ENCODE measurements around the gene SLC44A1. TPM values are rescaled to one million over a fixed set of nuclear protein-coding genes. Genes with fewer than 3 reads are reported as not detected.
A peak's percentile ranks its signal among the peaks of the same experiment; 100 is the strongest.

Gene SLC44A1
- total RNA-seq, 1 donor from 2014 or later, result 2.5 TPM

DNA sequence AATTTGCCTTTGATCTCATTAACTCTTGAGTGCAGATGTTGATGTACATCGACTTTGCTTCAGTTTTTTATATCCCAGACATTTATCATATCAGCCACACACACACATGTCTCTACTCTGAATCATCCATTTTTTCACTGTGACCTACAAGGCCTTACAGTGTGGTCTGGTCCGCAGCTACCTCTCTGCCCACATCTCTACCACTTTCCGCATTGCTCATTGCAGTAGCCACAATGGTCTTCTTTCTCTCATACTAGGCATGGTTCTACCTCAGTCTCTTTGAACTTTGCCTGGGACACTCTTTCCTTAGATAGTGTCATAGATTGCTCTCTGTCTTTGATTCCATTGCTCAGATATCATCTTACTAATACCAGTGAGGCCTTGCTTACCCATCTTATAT, 115.4 kb downstream of the SLC44A1 start:
- Mint-ChIP-seq H3K27me3 (peaks cover 7% of the 10 kb centered on the region), H3K27ac (peak overlapping the region; percentile 25), H3K9me3 (no peaks in the 10 kb centered on the region), H3K4me3 (no peak overlapping the region), H3K4me1 (peaks cover 19% of the 10 kb centered on the region), H3K36me3 (ENCODE audit: low read depth) (peaks cover 3% of the 10 kb centered on the region)
- intact Hi-C loops (cut with micrococcal nuclease), result loop anchor here (1.0 to 5.0 kb wide), 5 partner anchors 17 to 369 kb away; no protein-coding TSS in a partner anchor
- DNase-seq, result peak; percentile 70

DNA sequence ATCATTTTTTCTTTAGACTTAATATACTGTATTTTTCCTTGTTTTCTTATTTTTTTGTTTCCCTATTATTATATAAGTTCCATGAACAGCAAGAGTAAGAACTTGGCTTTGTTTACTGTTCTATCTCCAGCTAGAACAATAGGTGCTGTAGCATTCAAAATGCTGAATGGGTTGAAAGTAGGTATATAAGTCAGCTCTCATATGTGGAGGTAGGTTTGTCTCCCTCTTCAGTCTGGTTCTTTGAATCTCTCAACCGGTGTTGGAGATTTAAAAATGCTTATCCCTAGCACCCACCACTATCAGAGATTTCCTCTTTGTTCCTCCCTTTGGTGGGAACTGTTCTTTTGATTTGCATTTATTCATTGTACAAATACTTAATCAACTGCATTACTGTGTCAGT, 115.9 kb downstream of the SLC44A1 start:
- no peak for DNase-seq
- no peak overlapping the region for H3K4me3 Mint-ChIP-seq
- peaks cover 7% of the 10 kb centered on the region for H3K27me3 Mint-ChIP-seq
- peaks cover 3% of the 10 kb centered on the region for H3K36me3 Mint-ChIP-seq (ENCODE audit: low read depth)
- no peak overlapping the region for H3K27ac Mint-ChIP-seq
- peaks cover 19% of the 10 kb centered on the region for H3K4me1 Mint-ChIP-seq
- intact Hi-C loops (cut with micrococcal nuclease), result loop anchor here (1.0 to 5.0 kb wide), 5 partner anchors 18 to 369 kb away; no protein-coding TSS in a partner anchor
- H3K9me3 Mint-ChIP-seq, result no peaks in the 10 kb centered on the region

DNA sequence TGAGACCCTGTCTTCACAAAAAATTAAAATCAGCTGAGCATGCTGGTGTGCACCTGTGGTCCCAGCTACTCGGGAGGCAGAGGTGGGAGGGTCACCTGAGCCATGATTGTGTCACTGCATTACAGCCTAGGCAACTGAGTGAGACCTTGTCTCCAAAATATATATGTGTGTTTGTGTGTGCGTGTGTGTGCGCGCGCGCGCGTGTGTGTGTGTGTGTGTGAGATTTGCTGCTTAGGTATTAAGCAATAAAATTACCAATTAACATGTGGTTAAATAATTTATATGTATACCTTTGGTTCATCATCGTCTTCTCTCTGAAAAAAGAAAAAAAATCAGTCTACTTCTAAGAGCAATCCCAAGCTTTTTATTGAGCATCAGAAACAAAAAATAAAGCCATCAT, 117.4 kb downstream of the SLC44A1 start:
- Mint-ChIP-seq H3K27me3 (peaks cover 10% of the 10 kb centered on the region), H3K27ac (no peak overlapping the region), H3K9me3 (no peaks in the 10 kb centered on the region), H3K4me3 (no peak overlapping the region), H3K36me3 (ENCODE audit: low read depth) (peaks cover 3% of the 10 kb centered on the region), H3K4me1 (peaks cover 16% of the 10 kb centered on the region)
- DNase-seq, result no peak
- intact Hi-C loops (cut with micrococcal nuclease), result loop anchor here (2.0 to 5.0 kb wide), 3 partner anchors 19 to 65 kb away; no protein-coding TSS in a partner anchor

DNA sequence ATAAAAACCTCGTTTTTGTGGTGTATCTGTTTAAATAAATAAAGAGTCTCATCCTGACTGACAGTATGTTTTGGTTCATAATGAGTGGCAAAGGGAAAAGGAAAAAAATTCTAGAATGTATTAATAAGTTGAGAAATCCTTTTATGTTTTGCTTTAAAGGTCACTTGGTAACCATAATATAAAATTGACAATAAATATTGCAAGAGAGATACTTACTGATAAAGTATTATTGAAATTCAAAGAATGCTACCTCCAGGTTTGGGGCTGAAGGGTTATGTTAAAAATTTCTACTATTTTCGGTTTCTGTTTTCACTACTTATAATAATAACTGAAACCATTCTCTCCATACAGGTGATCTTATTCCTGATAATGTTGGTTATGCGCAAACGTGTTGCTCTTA, 118.0 kb downstream of the SLC44A1 start:
- Mint-ChIP-seq H3K9me3 (no peaks in the 10 kb centered on the region), H3K36me3 (ENCODE audit: low read depth) (peaks cover 3% of the 10 kb centered on the region), H3K4me1 (peaks cover 16% of the 10 kb centered on the region), H3K27me3 (peaks cover 10% of the 10 kb centered on the region), H3K27ac (no peak overlapping the region), H3K4me3 (no peak overlapping the region)
- DNase-seq, result no peak
- intact Hi-C loops (cut with micrococcal nuclease), result loop anchor here (5.0 kb wide), 1 partner anchor 65 kb away; no protein-coding TSS in a partner anchor

DNA sequence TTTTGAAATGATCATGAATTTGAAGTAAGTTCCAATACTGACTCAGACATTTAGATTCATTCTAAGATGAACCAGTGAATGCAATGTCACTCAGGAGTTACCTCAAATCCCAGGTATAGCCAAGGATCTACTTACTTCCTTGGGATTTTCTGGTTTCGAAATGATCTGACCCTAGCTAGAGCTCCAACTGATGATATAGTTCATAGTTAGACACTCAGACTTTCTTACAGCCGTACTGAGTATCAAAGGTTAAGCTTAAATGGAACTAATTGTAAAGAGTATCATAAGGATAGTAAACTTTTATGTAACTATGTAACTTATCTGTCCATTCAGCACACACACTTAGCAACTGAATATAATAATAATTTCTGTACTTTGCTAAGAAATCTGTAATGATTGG, 119.4 kb downstream of the SLC44A1 start:
- no peak for DNase-seq
- Mint-ChIP-seq H3K36me3 (ENCODE audit: low read depth) (peaks cover 3% of the 10 kb centered on the region), H3K27ac (no peak overlapping the region), H3K4me1 (peaks cover 14% of the 10 kb centered on the region), H3K9me3 (no peaks in the 10 kb centered on the region), H3K27me3 (peaks cover 5% of the 10 kb centered on the region), H3K4me3 (no peak overlapping the region)
- intact Hi-C loops (cut with micrococcal nuclease), result loop anchor here (5.0 kb wide), 1 partner anchor 67 kb away; no protein-coding TSS in a partner anchor

DNA sequence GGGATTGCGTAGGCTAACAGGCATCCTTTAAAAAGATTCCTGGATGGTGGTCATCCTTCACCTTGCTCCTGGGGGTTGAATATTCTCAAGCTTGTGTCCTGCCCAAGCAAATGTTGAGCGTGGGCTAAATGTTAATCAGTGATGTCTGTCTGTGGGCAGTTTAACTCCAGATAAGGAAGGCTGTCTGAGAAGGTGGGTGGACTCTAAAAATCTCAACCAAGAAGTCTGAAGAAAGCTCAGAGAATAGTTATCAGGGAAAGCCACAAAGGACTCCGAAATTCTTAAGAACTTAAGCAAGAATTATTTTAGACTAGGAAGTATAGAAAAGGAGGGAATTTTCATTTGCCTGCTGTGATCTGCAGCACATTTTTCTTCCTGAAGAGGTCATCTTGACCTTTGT, 125.5 kb downstream of the SLC44A1 start:
- no peaks in the 10 kb centered on the region for H3K9me3 Mint-ChIP-seq
- H3K27ac Mint-ChIP-seq, result no peak overlapping the region
- no peak for DNase-seq
- H3K27me3 Mint-ChIP-seq, result peaks cover 3% of the 10 kb centered on the region
- no peaks in the 10 kb centered on the region for H3K36me3 Mint-ChIP-seq (ENCODE audit: low read depth)
- H3K4me1 Mint-ChIP-seq, result peaks cover 4% of the 10 kb centered on the region
- no peak overlapping the region for H3K4me3 Mint-ChIP-seq
- intact Hi-C loops (cut with micrococcal nuclease), result no loop called here

DNA sequence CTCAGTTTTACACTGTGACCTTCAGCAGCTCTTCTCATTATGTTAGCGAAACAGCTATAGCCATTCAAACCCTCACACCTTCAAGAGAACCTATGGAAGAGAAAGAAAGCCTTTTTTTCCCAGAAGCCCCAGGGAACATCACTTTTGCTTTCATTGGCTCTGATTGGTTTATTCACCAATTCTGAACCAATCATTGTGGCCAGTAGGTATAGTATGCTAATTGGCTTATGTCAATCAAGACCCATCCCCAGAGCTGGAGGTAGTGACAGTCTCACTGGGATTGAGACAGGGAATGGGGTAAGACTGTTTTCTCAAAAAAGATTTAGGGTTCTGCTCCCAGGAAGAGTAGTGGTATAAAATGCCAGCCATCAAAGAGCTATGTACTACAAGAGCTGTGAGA, 129.3 kb downstream of the SLC44A1 start:
- Mint-ChIP-seq H3K36me3 (ENCODE audit: low read depth) (no peaks in the 10 kb centered on the region), H3K4me3 (no peak overlapping the region), H3K27me3 (no peaks in the 10 kb centered on the region), H3K4me1 (peaks cover 4% of the 10 kb centered on the region), H3K9me3 (no peaks in the 10 kb centered on the region), H3K27ac (no peak overlapping the region)
- intact Hi-C loops (cut with micrococcal nuclease), result no loop called here
- no peak for DNase-seq

DNA sequence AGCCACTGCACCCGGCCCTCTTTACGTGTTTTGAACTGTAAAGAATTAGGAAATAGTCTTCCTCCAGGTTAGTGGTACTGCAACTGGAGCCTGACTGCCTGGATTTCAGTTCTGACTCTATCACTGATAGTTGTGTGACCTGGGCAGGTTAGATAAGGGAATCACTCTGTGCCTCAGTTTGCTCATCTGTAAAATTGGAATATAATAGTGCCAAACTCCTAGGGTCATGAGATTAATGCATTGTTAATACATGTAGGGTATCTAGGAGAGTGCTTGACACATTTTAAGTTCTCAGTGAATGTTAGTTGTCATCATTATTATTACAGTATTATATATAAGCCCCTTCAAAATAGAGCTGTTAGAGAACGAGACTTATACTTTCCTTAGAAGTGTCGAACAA, 130.9 kb downstream of the SLC44A1 start:
- peaks cover 4% of the 10 kb centered on the region for H3K4me1 Mint-ChIP-seq
- no peaks in the 10 kb centered on the region for H3K9me3 Mint-ChIP-seq
- no peaks in the 10 kb centered on the region for H3K36me3 Mint-ChIP-seq (ENCODE audit: low read depth)
- DNase-seq, result no peak
- no peak overlapping the region for H3K27ac Mint-ChIP-seq
- no peak overlapping the region for H3K4me3 Mint-ChIP-seq
- intact Hi-C loops (cut with micrococcal nuclease), result no loop called here
- peaks cover 3% of the 10 kb centered on the region for H3K27me3 Mint-ChIP-seq

DNA sequence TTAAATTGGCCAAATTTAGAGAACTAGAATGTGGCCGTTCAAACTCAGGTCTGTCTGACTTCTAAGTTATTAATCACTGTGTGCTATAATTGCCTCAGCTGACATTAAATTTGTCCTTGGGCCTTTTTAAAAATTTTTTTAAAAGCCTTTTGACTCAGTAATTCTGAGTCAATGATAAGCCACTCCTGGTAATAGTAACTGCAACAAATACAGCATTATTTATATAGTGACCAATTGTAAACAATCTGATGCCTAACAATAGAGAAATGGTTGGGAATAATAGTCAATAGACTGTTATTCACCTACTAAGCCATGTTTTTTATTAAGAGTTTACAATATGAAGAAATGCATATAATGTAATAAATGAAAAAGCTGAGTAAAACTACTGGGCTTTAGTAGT, 132.4 kb downstream of the SLC44A1 start:
- H3K4me1 Mint-ChIP-seq, result no peaks in the 10 kb centered on the region
- H3K4me3 Mint-ChIP-seq, result no peak overlapping the region
- no peaks in the 10 kb centered on the region for H3K36me3 Mint-ChIP-seq (ENCODE audit: low read depth)
- no peak for DNase-seq
- peaks cover 5% of the 10 kb centered on the region for H3K27me3 Mint-ChIP-seq
- intact Hi-C loops (cut with micrococcal nuclease), result no loop called here
- H3K9me3 Mint-ChIP-seq, result no peaks in the 10 kb centered on the region
- no peak overlapping the region for H3K27ac Mint-ChIP-seq

DNA sequence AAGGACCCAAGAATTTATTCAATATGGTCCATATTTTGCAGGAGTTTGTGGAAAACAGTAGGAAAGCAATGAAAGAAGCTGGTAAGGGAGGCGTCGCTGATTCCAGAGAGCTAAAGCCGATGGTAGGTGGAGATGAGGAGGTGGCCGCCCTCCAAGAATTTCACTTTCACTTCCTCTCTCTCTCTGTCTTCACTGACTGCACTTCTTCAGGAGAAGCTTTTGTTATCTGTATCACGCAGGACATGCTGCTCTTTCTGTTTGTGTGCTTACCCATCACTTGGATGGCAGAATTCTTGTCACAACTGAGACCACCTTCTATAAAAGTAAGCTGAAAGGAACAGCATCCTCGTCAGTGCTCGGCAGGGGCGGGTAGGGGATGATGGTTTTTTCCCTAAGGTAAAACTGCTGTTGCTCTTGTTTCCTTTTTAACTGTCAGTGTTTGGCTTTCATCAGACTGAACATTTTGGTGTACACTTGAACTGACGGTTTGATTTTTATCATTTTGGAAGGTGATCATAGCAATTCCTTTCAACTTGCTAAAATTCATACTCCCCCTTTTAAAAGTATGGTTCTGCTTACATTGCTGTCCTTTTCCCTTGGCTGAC, 141.0 kb downstream of the SLC44A1 start:
- H3K4me1 Mint-ChIP-seq, result peaks cover 16% of the 10 kb centered on the region
- intact Hi-C loops (cut with micrococcal nuclease), result loop anchor here (2.0 kb wide), 1 partner anchor 25 kb away; no protein-coding TSS in a partner anchor
- no peaks in the 10 kb centered on the region for H3K36me3 Mint-ChIP-seq (ENCODE audit: low read depth)
- H3K9me3 Mint-ChIP-seq, result no peaks in the 10 kb centered on the region
- peak overlapping the region; percentile 91 for H3K4me3 Mint-ChIP-seq
- DNase-seq, result peak; percentile 83
- H3K27me3 Mint-ChIP-seq, result peaks cover 13% of the 10 kb centered on the region
- peak overlapping the region; percentile 80 for H3K27ac Mint-ChIP-seq

DNA sequence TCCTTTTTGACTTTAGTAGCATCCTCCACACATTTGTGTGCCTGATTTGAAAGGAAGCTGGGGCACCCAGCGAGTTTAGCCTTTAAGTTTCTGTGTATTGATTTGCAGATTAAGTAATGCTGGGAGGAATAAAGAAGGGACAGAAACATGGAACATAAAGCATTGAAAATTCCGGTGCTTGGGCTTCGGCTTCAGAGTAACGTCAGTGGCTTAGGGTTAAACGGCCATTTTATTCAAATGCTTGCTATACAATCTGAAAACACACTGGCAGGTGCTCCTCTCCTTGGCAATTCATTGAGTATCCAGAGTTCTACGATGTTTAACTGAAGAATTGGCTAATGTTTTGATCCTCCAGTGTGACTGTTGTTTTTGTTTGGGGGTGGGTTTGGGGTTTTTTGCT, 145.3 kb downstream of the SLC44A1 start:
- intact Hi-C loops (cut with micrococcal nuclease), result no loop called here
- Mint-ChIP-seq H3K9me3 (no peaks in the 10 kb centered on the region), H3K36me3 (ENCODE audit: low read depth) (no peaks in the 10 kb centered on the region), H3K27me3 (peaks cover 20% of the 10 kb centered on the region), H3K27ac (no peak overlapping the region), H3K4me3 (no peak overlapping the region), H3K4me1 (peaks cover 14% of the 10 kb centered on the region)
- no peak for DNase-seq

DNA sequence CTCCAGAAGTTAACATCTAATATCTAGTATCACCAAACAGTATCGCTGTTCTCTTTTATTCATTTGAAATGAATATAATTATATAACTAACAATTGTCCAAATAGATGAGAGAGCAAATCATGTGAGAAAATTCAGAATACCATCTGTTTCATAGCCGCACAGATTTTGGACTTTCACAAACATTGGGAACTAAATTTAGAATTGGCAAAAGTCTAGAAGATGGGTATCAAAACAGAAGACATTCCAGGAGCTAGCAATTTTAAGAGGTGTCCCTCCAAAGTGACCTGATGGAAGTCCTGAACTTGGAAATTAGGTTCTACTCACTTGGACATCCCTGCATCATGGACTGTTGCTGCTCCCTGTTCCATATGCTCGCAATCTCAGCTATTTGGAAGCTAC, 146.4 kb downstream of the SLC44A1 start:
- Mint-ChIP-seq H3K9me3 (no peaks in the 10 kb centered on the region), H3K27me3 (peaks cover 23% of the 10 kb centered on the region), H3K27ac (no peak overlapping the region), H3K4me1 (peaks cover 3% of the 10 kb centered on the region), H3K4me3 (no peak overlapping the region), H3K36me3 (ENCODE audit: low read depth) (no peaks in the 10 kb centered on the region)
- intact Hi-C loops (cut with micrococcal nuclease), result no loop called here
- no peak for DNase-seq

DNA sequence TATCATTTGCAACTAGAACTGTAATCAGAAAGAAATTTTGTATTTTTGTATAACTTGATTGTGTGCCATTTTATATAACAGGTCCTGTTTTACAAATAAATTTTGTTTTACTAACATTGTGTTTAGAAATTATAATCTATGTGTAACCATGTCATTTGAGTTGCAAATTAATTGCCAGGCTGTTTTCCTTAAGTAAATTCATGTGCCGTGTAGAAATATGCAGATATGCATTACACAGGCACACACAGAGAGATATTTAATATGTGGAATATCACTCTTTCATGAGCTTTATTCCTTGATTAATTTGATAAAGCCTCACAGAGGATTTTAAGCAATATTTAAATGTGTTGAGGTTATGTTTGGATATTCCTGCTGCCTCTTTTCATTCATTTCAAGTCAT, 146.8 kb downstream of the SLC44A1 start:
- Mint-ChIP-seq H3K9me3 (no peaks in the 10 kb centered on the region), H3K4me3 (no peak overlapping the region), H3K4me1 (peaks cover 2% of the 10 kb centered on the region), H3K36me3 (ENCODE audit: low read depth) (no peaks in the 10 kb centered on the region), H3K27me3 (peaks cover 26% of the 10 kb centered on the region), H3K27ac (no peak overlapping the region)
- no peak for DNase-seq
- intact Hi-C loops (cut with micrococcal nuclease), result no loop called here

DNA sequence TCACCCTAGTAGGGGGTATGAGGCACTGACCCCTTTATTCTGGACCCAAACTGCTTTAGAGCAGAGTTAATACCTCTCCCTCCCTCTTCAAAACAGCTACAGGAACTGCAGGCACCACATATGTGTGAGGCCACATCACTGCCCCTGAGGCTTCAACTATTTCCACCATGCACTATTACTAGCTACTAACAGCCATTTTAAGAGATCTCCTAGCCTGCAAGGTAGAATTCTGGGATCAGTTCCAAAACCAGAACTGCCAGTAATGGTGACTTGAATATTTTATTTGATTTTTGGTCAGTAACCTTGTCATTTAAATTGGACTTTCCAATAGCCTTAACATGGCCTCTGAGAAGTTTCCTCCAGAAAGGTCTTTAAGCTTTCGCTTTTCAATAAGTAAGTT, 148.1 kb downstream of the SLC44A1 start:
- intact Hi-C loops (cut with micrococcal nuclease), result no loop called here
- peaks cover 29% of the 10 kb centered on the region for H3K27me3 Mint-ChIP-seq
- no peak overlapping the region for H3K4me3 Mint-ChIP-seq

More for the DNA sequence above, 148.1 kb downstream of the SLC44A1 start:
- Mint-ChIP-seq H3K27ac (no peak overlapping the region), H3K9me3 (no peaks in the 10 kb centered on the region), H3K4me1 (no peaks in the 10 kb centered on the region), H3K36me3 (ENCODE audit: low read depth) (no peaks in the 10 kb centered on the region)
- no peak for DNase-seq
